HEK293 (cell line): ENCODE data around the gene CCND1.

ENCODE experiments used
- CTCF ChIA-PET: fragments of 350-600 bp; formaldehyde crosslinking; extraction: SDS; loops from one replicate; lab custom pipeline; 2021; ENCODE audit warnings: antibody characterized with exemption; lab: Yijun Ruan, JAX
- POLR2A ChIA-PET: fragments of 300-600 bp; formaldehyde crosslinking; extraction: SDS; loops from one replicate; lab custom pipeline; 2020; ENCODE audit warnings: antibody characterized with exemption, inconsistent platforms; lab: Yijun Ruan, JAX
- H3K27ac ChIP-seq: fragments of 200-500 bp; sonication (Bioruptor generic); 2 replicates; pipeline ENCODE4 v1.5.1; 2014; ENCODE audit warnings: low read depth, low read length, control low read depth, inconsistent platforms; ENCODE audit errors: extremely low read depth
- H3K36me3 ChIP-seq, 2 experiments: fragments of 200-500 bp in 1 of 2; sonication (Bioruptor generic) in 1 of 2; 1 replicate in 1 of 2; 2 replicates in 1 of 2; pipeline ENCODE4 v1.5.1; 2014 to 2017; ENCODE audit warnings: inconsistent platforms in 2 of 2, low read length in 2 of 2; ENCODE audit not compliant: control insufficient read depth in 2 of 2, insufficient read depth in 1 of 2
- H3K4me1 ChIP-seq: fragments of 200-500 bp; sonication (Bioruptor generic); 2 replicates; pipeline ENCODE4 v1.5.1; 2014; ENCODE audit warnings: mild to moderate bottlenecking, low read length, inconsistent platforms; ENCODE audit not compliant: control insufficient read depth, insufficient read depth
- H3K4me3 ChIP-seq: 2 replicates; pipeline ENCODE4 v1.5.1; 2011; ENCODE audit warnings: low read depth, mild to moderate bottlenecking, control low read depth, low read length, moderate library complexity
- H3K9me3 ChIP-seq: fragments of 200-500 bp; sonication (Bioruptor generic); 2 replicates; pipeline ENCODE4 v1.5.1; 2014; ENCODE audit warnings: low read depth, low read length, inconsistent platforms; ENCODE audit not compliant: control insufficient read depth, insufficient read depth
- KLF10 ChIP-seq: fragments of 450-650 bp; IDR thresholded peaks from 2 replicates; pipeline ENCODE4 v1.5.1; 2018; ENCODE audit warnings: missing biosample characterization, mild to moderate bottlenecking, missing genetic modification characterization
- KLF8 ChIP-seq: fragments of 450-650 bp; formaldehyde crosslinking; IDR thresholded peaks from 2 replicates; pipeline ENCODE4 v1.5.1; 2016; ENCODE audit warnings: missing biosample characterization, missing genetic modification characterization
- RBAK ChIP-seq: fragments of 450-650 bp; formaldehyde crosslinking; IDR thresholded peaks from 2 replicates; pipeline ENCODE4 v1.5.1; 2016; ENCODE audit warnings: missing biosample characterization, missing genetic modification characterization
- SETDB1 ChIP-seq: IDR thresholded peaks from one replicate; pipeline ENCODE4 v1.6.1; 2017; ENCODE audit warnings: mild to moderate bottlenecking, low read length, moderate library complexity, mixed read lengths; ENCODE audit not compliant: insufficient read length
- ZEB2 ChIP-seq: fragments of 450-650 bp; formaldehyde crosslinking; IDR thresholded peaks from 2 replicates; pipeline ENCODE4 v1.5.1; 2016; ENCODE audit warnings: missing biosample characterization, missing genetic modification characterization
- ZFP37 ChIP-seq: fragments of 450-650 bp; formaldehyde crosslinking; IDR thresholded peaks from 2 replicates; pipeline ENCODE4 v1.5.1; 2016; ENCODE audit warnings: missing biosample characterization, missing genetic modification characterization
- ZNF155 ChIP-seq: fragments of 450-650 bp; formaldehyde crosslinking; IDR thresholded peaks from 2 replicates; pipeline ENCODE4 v1.5.1; 2016; ENCODE audit warnings: missing biosample characterization, missing genetic modification characterization
- ZNF248 ChIP-seq: fragments of 450-650 bp; formaldehyde crosslinking; IDR thresholded peaks from 2 replicates; pipeline ENCODE4 v1.5.1; 2017; ENCODE audit warnings: missing biosample characterization, missing genetic modification characterization
- ZNF302 ChIP-seq: fragments of 450-650 bp; formaldehyde crosslinking; IDR thresholded peaks from 2 replicates; pipeline ENCODE4 v1.5.1; 2016; ENCODE audit warnings: missing biosample characterization, missing genetic modification characterization, low read depth
- ZNF350 ChIP-seq: fragments of 450-650 bp; formaldehyde crosslinking; IDR thresholded peaks from 2 replicates; pipeline ENCODE4 v1.5.0; 2017; ENCODE audit warnings: missing biosample characterization, mild to moderate bottlenecking, missing genetic modification characterization
- ZNF423 ChIP-seq: fragments of 450-650 bp; formaldehyde crosslinking; IDR thresholded peaks from 2 replicates; pipeline ENCODE4 v1.5.1; 2016; ENCODE audit warnings: missing biosample characterization, missing genetic modification characterization
- ZNF48 ChIP-seq: fragments of 450-650 bp; formaldehyde crosslinking; IDR thresholded peaks from 2 replicates; pipeline ENCODE4 v1.5.1; 2016; ENCODE audit warnings: missing biosample characterization, missing genetic modification characterization
- ZNF624 ChIP-seq: fragments of 450-650 bp; formaldehyde crosslinking; IDR thresholded peaks from 2 replicates; pipeline ENCODE4 v1.5.1; 2017; ENCODE audit warnings: missing biosample characterization, missing genetic modification characterization
- ZNF629 ChIP-seq: fragments of 450-650 bp; formaldehyde crosslinking; IDR thresholded peaks from 2 replicates; pipeline ENCODE4 v1.5.1; 2017; ENCODE audit warnings: missing biosample characterization, missing genetic modification characterization
- ZSCAN30 ChIP-seq: fragments of 450-650 bp; IDR thresholded peaks from 2 replicates; pipeline ENCODE4 v1.5.1; 2018; ENCODE audit warnings: missing biosample characterization, mild to moderate bottlenecking, missing genetic modification characterization, moderate library complexity
- TF ChIP-seq, protein P1 (sequence below): fragments of 450-650 bp; formaldehyde crosslinking; IDR thresholded peaks from 2 replicates; pipeline ENCODE4 v1.5.1; 2016; ENCODE audit warnings: missing biosample characterization, missing genetic modification characterization
- TF ChIP-seq, protein P2 (sequence below): fragments of 450-650 bp; formaldehyde crosslinking; IDR thresholded peaks from 2 replicates; pipeline ENCODE4; 2016; ENCODE audit warnings: missing biosample characterization, missing genetic modification characterization
- TF ChIP-seq, protein P3 (sequence below): fragments of 450-650 bp; formaldehyde crosslinking; optimal IDR thresholded peaks from 2 replicates; pipeline ENCODE3; 2016; ENCODE audit warnings: missing biosample characterization, mild to moderate bottlenecking, missing genetic modification characterization

CCND1 gene

DNA sequence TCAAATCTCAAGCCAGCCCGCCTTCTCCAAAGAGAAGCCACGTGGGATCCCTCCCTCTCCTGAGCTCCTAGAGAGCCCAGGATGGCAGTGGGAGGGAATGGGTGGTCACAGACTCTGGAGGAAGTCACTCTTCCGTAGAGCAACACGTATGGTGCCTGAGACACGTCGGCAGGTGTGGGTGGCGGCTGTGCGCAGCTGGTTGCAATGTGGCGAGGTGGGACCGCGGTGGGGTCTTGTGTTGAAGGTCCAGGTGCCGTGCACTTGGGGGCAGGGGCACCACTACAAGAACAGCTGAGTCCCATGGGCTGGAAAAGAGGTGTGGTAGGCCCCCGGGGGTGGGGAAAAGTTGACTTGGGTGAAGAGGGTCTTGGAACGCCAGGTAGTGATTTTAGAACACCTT, 13.4 kb upstream of the CCND1 start:
- CTCF ChIA-PET = interaction anchor here (0.5 kb wide), 1 partner anchor 501 kb away, joined by 3 read pairs; no protein-coding TSS in a partner anchor
- Histone ChIP-seq H3K4me1 (no peaks in the 10 kb centered on the region), H3K9me3 (no peaks in the 10 kb centered on the region), H3K27ac (no peak overlapping the region), H3K4me3 (no peak overlapping the region), H3K36me3 (no peaks in the 10 kb centered on the region)
- POLR2A ChIA-PET = interaction anchor here (1.6 kb wide), 1 partner anchor 11 kb away, joined by 5 read pairs; no protein-coding TSS in a partner anchor
- TF ChIP-seq ZNF423 (tag by site-specific recombination) (no peak), KLF8 (tag by site-specific recombination) (no peak), ZSCAN30 (no peak), ZNF155 (tag by site-specific recombination) (no peak), ZNF624 (tag by site-specific recombination) (no peak), ZNF629 (tag by site-specific recombination) (no peak), ZNF48 (tag by site-specific recombination) (no peak), ZFP37 (tag by site-specific recombination) (no peak)
- TF ChIP-seq, protein P1, sequence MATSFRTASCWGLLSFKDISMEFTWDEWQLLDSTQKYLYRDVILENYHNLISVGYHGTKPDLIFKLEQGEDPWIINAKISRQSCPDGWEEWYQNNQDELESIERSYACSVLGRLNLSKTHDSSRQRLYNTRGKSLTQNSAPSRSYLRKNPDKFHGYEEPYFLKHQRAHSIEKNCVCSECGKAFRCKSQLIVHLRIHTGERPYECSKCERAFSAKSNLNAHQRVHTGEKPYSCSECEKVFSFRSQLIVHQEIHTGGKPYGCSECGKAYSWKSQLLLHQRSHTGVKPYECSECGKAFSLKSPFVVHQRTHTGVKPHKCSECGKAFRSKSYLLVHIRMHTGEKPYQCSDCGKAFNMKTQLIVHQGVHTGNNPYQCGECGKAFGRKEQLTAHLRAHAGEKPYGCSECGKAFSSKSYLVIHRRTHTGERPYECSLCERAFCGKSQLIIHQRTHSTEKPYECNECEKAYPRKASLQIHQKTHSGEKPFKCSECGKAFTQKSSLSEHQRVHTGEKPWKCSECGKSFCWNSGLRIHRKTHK (tag by site-specific recombination) = no peak
- TF ChIP-seq, protein P2, sequence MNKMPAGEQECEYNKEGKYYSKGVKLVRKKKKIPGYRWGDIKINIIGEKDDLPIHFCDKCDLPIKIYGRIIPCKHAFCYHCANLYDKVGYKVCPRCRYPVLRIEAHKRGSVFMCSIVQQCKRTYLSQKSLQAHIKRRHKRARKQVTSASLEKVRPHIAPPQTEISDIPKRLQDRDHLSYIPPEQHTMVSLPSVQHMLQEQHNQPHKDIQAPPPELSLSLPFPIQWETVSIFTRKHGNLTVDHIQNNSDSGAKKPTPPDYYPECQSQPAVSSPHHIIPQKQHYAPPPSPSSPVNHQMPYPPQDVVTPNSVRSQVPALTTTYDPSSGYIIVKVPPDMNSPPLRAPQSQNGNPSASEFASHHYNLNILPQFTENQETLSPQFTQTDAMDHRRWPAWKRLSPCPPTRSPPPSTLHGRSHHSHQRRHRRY = no peak
- TF ChIP-seq, protein P3, sequence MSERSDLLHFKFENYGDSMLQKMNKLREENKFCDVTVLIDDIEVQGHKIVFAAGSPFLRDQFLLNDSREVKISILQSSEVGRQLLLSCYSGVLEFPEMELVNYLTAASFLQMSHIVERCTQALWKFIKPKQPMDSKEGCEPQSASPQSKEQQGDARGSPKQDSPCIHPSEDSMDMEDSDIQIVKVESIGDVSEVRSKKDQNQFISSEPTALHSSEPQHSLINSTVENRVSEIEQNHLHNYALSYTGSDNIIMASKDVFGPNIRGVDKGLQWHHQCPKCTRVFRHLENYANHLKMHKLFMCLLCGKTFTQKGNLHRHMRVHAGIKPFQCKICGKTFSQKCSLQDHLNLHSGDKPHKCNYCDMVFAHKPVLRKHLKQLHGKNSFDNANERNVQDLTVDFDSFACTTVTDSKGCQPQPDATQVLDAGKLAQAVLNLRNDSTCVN (tag by site-specific recombination) = no peak

DNA sequence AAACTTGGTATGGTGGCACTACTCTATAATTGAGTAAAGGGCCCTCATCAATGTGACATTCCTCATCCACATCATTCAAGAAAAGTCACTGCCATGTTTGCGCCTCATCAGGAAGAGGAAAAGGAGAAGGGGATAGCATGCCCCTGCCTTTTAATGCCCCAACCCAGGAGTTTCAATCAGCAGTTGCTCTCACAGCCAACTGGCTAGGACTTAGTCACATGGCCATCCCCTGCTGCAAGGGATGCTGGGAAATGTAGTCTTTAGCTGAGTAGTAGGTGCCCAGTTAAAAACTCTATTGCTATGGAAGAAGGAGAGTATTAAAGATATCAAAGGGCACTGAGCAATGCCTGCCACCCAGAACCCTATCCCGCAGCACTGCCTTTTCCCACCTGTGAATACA, 10.9 kb upstream of the CCND1 start:
- POLR2A ChIA-PET = no interaction called here
- Histone ChIP-seq H3K4me3 (no peak overlapping the region), H3K36me3 (no peaks in the 10 kb centered on the region), H3K4me1 (no peaks in the 10 kb centered on the region)
- CTCF ChIA-PET = interaction anchor here (1.5 kb wide), 1 partner anchor 13 kb away, joined by 5 read pairs; no protein-coding TSS in a partner anchor
- TF ChIP-seq ZNF350 (tag by site-specific recombination) (peak; percentile 96), RBAK (tag by site-specific recombination) (no peak), ZNF302 (no peak), ZNF624 (tag by site-specific recombination) (no peak), SETDB1 (peak; percentile 37), ZNF248 (tag by site-specific recombination) (no peak)
- TF ChIP-seq, all 188 proteins: peak for 2
- H3K9me3 ChIP-seq = no peaks in the 10 kb centered on the region
- no peak overlapping the region for H3K27ac ChIP-seq

DNA sequence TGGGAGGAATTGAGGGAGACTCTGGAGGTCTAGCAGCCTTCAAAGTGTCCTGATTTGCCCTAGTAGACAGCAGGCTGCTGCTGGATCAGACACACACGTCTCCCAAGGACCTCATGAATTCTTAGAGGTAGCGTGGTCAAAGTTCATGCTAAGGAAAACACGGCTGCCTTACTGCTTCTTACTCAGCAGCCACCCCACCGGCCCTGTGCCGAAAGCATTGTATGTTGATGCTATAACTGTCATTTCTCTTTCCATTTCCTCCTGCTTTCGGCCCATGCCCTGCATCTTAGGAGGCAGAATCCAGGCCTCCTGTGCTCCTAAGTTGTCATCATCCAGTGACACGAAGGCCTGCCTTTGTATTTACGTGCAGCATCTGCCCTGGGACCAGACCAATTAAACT, 10.5 kb upstream of the CCND1 start:
- Histone ChIP-seq H3K9me3 (no peaks in the 10 kb centered on the region), H3K36me3 (no peaks in the 10 kb centered on the region), H3K27ac (no peak overlapping the region)
- TF ChIP-seq KLF10 (tag by site-specific recombination) (no peak), ZEB2 (tag by site-specific recombination) (no peak)
- TF ChIP-seq, all 188 proteins: peak for 0
- no peak overlapping the region for H3K4me3 ChIP-seq
- CTCF ChIA-PET = interaction anchor here (0.6 kb wide), 1 partner anchor 388 kb away, joined by 3 read pairs; no protein-coding TSS in a partner anchor
- H3K4me1 ChIP-seq = no peaks in the 10 kb centered on the region
- POLR2A ChIA-PET = no interaction called here
